ENCODE data around the gene FOXC2.

- TF ChIP-seq CTCF (conservative IDR thresholded peaks at IDR 0.05 in 1 of 2, IDR thresholded peaks at IDR 0.05 in 1 of 2; ENCODE audit: low read depth in 1 of 2, low read length in 2 of 2) (no peak), EZH2 (IDR thresholded peaks at IDR 0.05; ENCODE audit: low read length, missing control alignments) (no peak)
These were observed 29.5 kb downstream of the FOXC2 start for GRCh38 chr16:86595983-86596605.
